HG02973 (cell line): ENCODE results near the gene UBR1.
"Not testable (repeated sequence)": the region's sequence is repeated elsewhere in the genome, so short reads cannot be mapped to it uniquely, and the experiment has no call there.

Source experiments
- ATAC-seq: cut with Tn5 transposase; IDR thresholded peaks from one replicate; pipeline ENCODE4 v1.9.1; 2021; ENCODE audit warnings: moderate library complexity; ENCODE audit not compliant: unreplicated experiment

UBR1 gene

GRCh38 chr15:43067717-43068461 lies 37.9 kb downstream of the UBR1 start:
- no peak for ATAC-seq

GRCh38 chr15:43056696-43057095 lies 49.1 kb downstream of the UBR1 start:
- ATAC-seq: no peak

GRCh38 chr15:43052860-43053259 lies 53.0 kb downstream of the UBR1 start:
- no peak for ATAC-seq

GRCh38 chr15:43048935-43049334 lies 56.9 kb downstream of the UBR1 start:
- ATAC-seq: no peak

GRCh38 chr15:43046484-43046883 lies 59.4 kb downstream of the UBR1 start:
- ATAC-seq: no peak

GRCh38 chr15:43042885-43043284 lies 63.0 kb downstream of the UBR1 start:
- ATAC-seq: no peak

- ATAC-seq: not testable (repeated sequence)
These were observed 64.8 kb downstream of the UBR1 start for GRCh38 chr15:43041085-43041484.

- not testable (repeated sequence) for ATAC-seq
These were observed 70.6 kb downstream of the UBR1 start for GRCh38 chr15:43035240-43035639.

GRCh38 chr15:43029476-43029875 lies 76.4 kb downstream of the UBR1 start:
- ATAC-seq: no peak

GRCh38 chr15:43025150-43025549 lies 80.7 kb downstream of the UBR1 start:
- no peak for ATAC-seq

GRCh38 chr15:43014671-43015070 lies 91.2 kb downstream of the UBR1 start:
- ATAC-seq: not testable (repeated sequence)

- ATAC-seq: no peak
These were observed 96.6 kb downstream of the UBR1 start for GRCh38 chr15:43009206-43009605.

- no peak for ATAC-seq
These were observed 97.7 kb downstream of the UBR1 start for GRCh38 chr15:43008150-43008549.

GRCh38 chr15:43007551-43007950 lies 98.3 kb downstream of the UBR1 start:
- ATAC-seq: no peak

GRCh38 chr15:43006991-43007390 lies 98.8 kb downstream of the UBR1 start:
- ATAC-seq: no peak

GRCh38 chr15:43004886-43005595 lies 100.8 kb downstream of the UBR1 start:
- ATAC-seq: not testable (repeated sequence)

- no peak for ATAC-seq
These were observed 106.5 kb downstream of the UBR1 start for GRCh38 chr15:42999201-42999779.

- ATAC-seq: no peak
These were observed 109.0 kb downstream of the UBR1 start for GRCh38 chr15:42996871-42997270.

- no peak for ATAC-seq
These were observed 111.3 kb downstream of the UBR1 start for GRCh38 chr15:42994546-42994945.

GRCh38 chr15:42992626-42993025 lies 113.2 kb downstream of the UBR1 start:
- no peak for ATAC-seq

GRCh38 chr15:42986693-42987342 lies 119.0 kb downstream of the UBR1 start:
- no peak for ATAC-seq
